HepG2 (cell line): ENCODE results near the gene EPHX1. TPM values are rescaled to one million over a fixed set of nuclear protein-coding genes. Genes with fewer than 3 reads are reported as not detected.
"Not testable (repeated sequence)": the region's sequence is repeated elsewhere in the genome, so short reads cannot be mapped to it uniquely, and the experiment has no call there.

ENCODE experiments used
- ATAC-seq: fragments of 200-7000 bp; cut with Tn5 transposase; 3 replicates; pipeline ENCODE4 v1.9.1; 2020; ENCODE audit warnings: mild to moderate bottlenecking, moderate library complexity
- BruUV-seq: library from RNA; stranded (reverse); fragments of 400-500 nt; replicated peaks from 2 replicates; lab custom pipeline; 2021; lab: Mats Ljungman, UMichigan
- CTCF ChIA-PET: fragments of 300-600 bp; formaldehyde crosslinking; extraction: SDS; loops from one replicate; lab custom pipeline; 2021; ENCODE audit warnings: low total read pairs, inconsistent platforms, low intra/inter-chr PET ratio; lab: Yijun Ruan, JAX
- POLR2A ChIA-PET: fragments of 350-600 bp; sonication (Branson Sonifier 250); formaldehyde crosslinking; loops from one replicate; lab custom pipeline; 2020; ENCODE audit warnings: antibody characterized with exemption, inconsistent platforms; lab: Yijun Ruan, JAX
- DNase-seq: peaks from one replicate; pipeline ENCODE4 v3.0.0-alpha.2; 2015; ENCODE audit warnings: low spot score
- FAIRE-seq: peaks from 3 replicates; lab custom pipeline; 2011; peaks lifted over from hg19 to GRCh38; lab: Jason Lieb, UNC
- H2AFZ ChIP-seq: one replicate; pipeline ENCODE4 v1.6.1; 2011; ENCODE audit warnings: low read length, inconsistent platforms
- H3K27ac ChIP-seq: fragments of 300-600 bp; 3 replicates; pipeline ENCODE4 v1.8.0; 2011; ENCODE audit warnings: mixed run types, mild to moderate bottlenecking, mixed read lengths, low read length, inconsistent platforms; ENCODE audit not compliant: insufficient read depth; ENCODE audit errors: extremely low read length
- H3K27me3 ChIP-seq, 2 experiments: fragments of 200-600 bp in 1 of 2; 2 replicates in 1 of 2; 3 replicates in 1 of 2; pipeline versions ENCODE4 v1.6.0 to v1.8.0; 2011; ENCODE audit warnings: low read length in 2 of 2, mild to moderate bottlenecking in 2 of 2, moderate library complexity in 2 of 2, inconsistent platforms in 1 of 2; ENCODE audit not compliant: insufficient read depth in 2 of 2, control insufficient read depth in 1 of 2
- H3K36me3 ChIP-seq, 2 experiments: fragments of 200-600 bp in 1 of 2; replicated peaks in 1 of 2; 2 replicates in 1 of 2; 3 replicates in 1 of 2; pipeline versions ENCODE4 v1.5.1 to v1.8.0; 2011; ENCODE audit warnings: low read length in 2 of 2, inconsistent platforms in 1 of 2; ENCODE audit not compliant: insufficient read depth in 2 of 2, control insufficient read depth in 1 of 2
- H3K4me1 ChIP-seq: 2 replicates; pipeline ENCODE4 v1.5.1; 2012; ENCODE audit warnings: low read length, inconsistent platforms; ENCODE audit not compliant: insufficient read depth
- H3K4me2 ChIP-seq: 2 replicates; pipeline ENCODE4 v1.6.0; 2011; ENCODE audit warnings: low read depth, low read length, inconsistent platforms
- H3K4me3 ChIP-seq, 3 experiments: fragments of 200-600 bp in 1 of 3; sonication (generic), shearing (Covaris generic) in 1 of 3; replicated peaks in 1 of 3; 2 replicates each; pipeline ENCODE4 v1.5.1; 2011 to 2016; ENCODE audit warnings: low read length in 3 of 3, inconsistent platforms in 2 of 3, low read depth in 2 of 3, mild to moderate bottlenecking in 2 of 3, control low read depth in 1 of 3, mixed read lengths in 1 of 3; ENCODE audit not compliant: insufficient read depth in 1 of 3
- H3K79me2 ChIP-seq: one replicate; pipeline ENCODE4 v1.6.1; 2011; ENCODE audit warnings: low read length, inconsistent platforms; ENCODE audit not compliant: insufficient read depth
- H3K9ac ChIP-seq: 2 replicates; pipeline ENCODE4 v1.6.0; 2011; ENCODE audit warnings: mild to moderate bottlenecking, low read depth, low read length, inconsistent platforms; ENCODE audit not compliant: insufficient read depth
- H3K9me3 ChIP-seq: 2 replicates; pipeline ENCODE4 v1.5.1; 2012; ENCODE audit warnings: mild to moderate bottlenecking, low read length
- H4K20me1 ChIP-seq: 2 replicates; pipeline ENCODE4 v1.6.0; 2011; ENCODE audit warnings: inconsistent platforms, mild to moderate bottlenecking, low read length, moderate library complexity; ENCODE audit not compliant: insufficient read depth
- ATF7-NPFF ChIP-seq: sonication (generic); formaldehyde crosslinking; IDR thresholded peaks from 2 replicates; pipeline ENCODE4 v1.8.1; 2023; ENCODE audit warnings: mild to moderate bottlenecking, low read depth, missing genetic modification reagents, moderate library complexity
- FOXA3 ChIP-seq: IDR thresholded peaks from 2 replicates; pipeline ENCODE4 v1.6.1; 2016; ENCODE audit warnings: missing genetic modification reagents, missing compliant biosample characterization
- KDM3A ChIP-seq: IDR thresholded peaks from 2 replicates; pipeline ENCODE4 v1.6.1; 2018; ENCODE audit warnings: low read depth, missing compliant biosample characterization
- MYC ChIP-seq: sonication (generic); formaldehyde crosslinking; IDR thresholded peaks from 2 replicates; pipeline ENCODE4 v1.9.0; 2021; ENCODE audit warnings: missing genetic modification reagents, borderline replicate concordance
- TBX2 ChIP-seq: sonication (generic); formaldehyde crosslinking; IDR thresholded peaks from 2 replicates; pipeline ENCODE4 v1.5.0; 2020; ENCODE audit warnings: missing genetic modification reagents, mild to moderate bottlenecking, borderline replicate concordance
- ZNF441 ChIP-seq: sonication (generic); formaldehyde crosslinking; IDR thresholded peaks from 2 replicates; pipeline ENCODE4 v1.7.0; 2021; ENCODE audit warnings: missing genetic modification reagents, borderline replicate concordance
- ZNF709 ChIP-seq: sonication (generic); formaldehyde crosslinking; IDR thresholded peaks from 2 replicates; pipeline ENCODE4 v1.5.0; 2020; ENCODE audit warnings: mild to moderate bottlenecking, missing genetic modification reagents
- WGBS: methylation state at CpG from one replicate; pipeline ENCODE4 v1.1.6; 2017; ENCODE audit warnings: low lambda C conversion rate; 5-methylcytosine and 5-hydroxymethylcytosine counted together
- in situ Hi-C: cut with HindIII; loops from 2 replicates; pipeline ENCODE4 v1.10.0; 2017; ENCODE audit warnings: low pct_unique_long_range_greater_than_20kb; ENCODE audit not compliant: extremely low pct_ligation_motif_present
- intact Hi-C: fragments of 100-400 bp; cut with micrococcal nuclease; formaldehyde crosslinking; loops from one replicate; pipeline ENCODE4 v1.10.0; 2022; ENCODE audit not compliant: unreplicated experiment
- polyA plus RNA-seq, 8 experiments: library from polyadenylated mRNA; depleted of rRNA in 3 of 8; stranded (reverse) in 7 of 8; unstranded in 1 of 8; fragments of >200 nt; fragmentation: Illumina TruSeq in 4 of 8; extraction: Trizol in 4 of 8; gene quantifications; 2 replicates each; pipeline versions ENCODE4 v1.2.1 to v1.2.3, GENCODE V29; 2011 to 2016; ENCODE audit warnings: low read depth in 4 of 8, missing spikeins in 1 of 8, mixed read lengths in 1 of 8; ENCODE audit not compliant: insufficient read depth in 1 of 8
- total RNA-seq, 5 experiments: library from RNA; depleted of rRNA; stranded (reverse); fragments of >200 nt; fragmentation: Illumina TruSeq; extraction: Trizol; gene quantifications; 2 replicates each; pipeline ENCODE4 v1.2.3, GENCODE V29; 2016; ENCODE audit warnings: low read depth in 1 of 5
- TF ChIP-seq, protein P1 (sequence below): sonication (generic); formaldehyde crosslinking; IDR thresholded peaks from 2 replicates; pipeline ENCODE4 v1.5.0; 2020; ENCODE audit warnings: mild to moderate bottlenecking, missing genetic modification reagents, borderline replicate concordance
- TF ChIP-seq, protein P2 (sequence below): sonication (generic); formaldehyde crosslinking; IDR thresholded peaks from 2 replicates; pipeline ENCODE4 v1.8.1; 2023; ENCODE audit warnings: mild to moderate bottlenecking, missing genetic modification reagents

The EPHX1 gene
- total and polyA plus RNA-seq, 2 of the 13 experiments (the other 11 are each of a cell fraction or from before 2014, with no cell fraction given), result 27.7 to 36.5 TPM

DNA sequence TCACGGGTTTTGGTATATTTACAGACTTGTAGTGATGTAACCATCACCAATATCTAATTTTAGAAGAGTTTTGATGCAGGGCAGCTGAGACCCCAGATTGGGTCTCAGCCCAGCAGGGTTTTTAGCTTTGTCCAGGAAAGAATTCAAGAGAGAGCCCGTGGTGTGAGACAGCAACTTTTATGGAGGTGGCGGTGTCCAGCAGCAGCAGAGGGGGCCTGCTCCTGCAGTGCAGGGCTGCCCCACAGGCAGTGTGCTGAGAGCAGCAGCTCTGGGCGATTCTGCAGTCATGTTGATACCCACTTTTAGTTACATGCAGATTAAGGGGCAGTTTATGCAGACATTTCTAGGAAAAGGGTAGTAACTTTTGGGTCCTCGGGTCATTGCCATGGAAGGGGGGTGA lies 1.8 kb upstream of the EPHX1 start:
- ChIA-PET POLR2A (no interaction called here), CTCF (no interaction called here)
- Histone ChIP-seq H2AFZ (no peak overlapping the region), H4K20me1 (no peaks in the 10 kb centered on the region), H3K4me3 (no peak overlapping the region), H3K4me2 (no peak overlapping the region), H3K79me2 (peaks cover 17% of the 10 kb centered on the region), H3K9me3 (no peaks in the 10 kb centered on the region), H3K27ac (no peak overlapping the region), H3K36me3 (no peaks in the 10 kb centered on the region), H3K4me1 (peaks cover 36% of the 10 kb centered on the region), H3K9ac (no peak overlapping the region), H3K27me3 (no peaks in the 10 kb centered on the region)
- 71% methylated on average over 4 of the region's 5 CpGs for WGBS
- DNase-seq (no peak), ATAC-seq (no peak), FAIRE-seq (no peak)
- no TSS peak for BruUV-seq
- TF ChIP-seq FOXA3, result no peak
- intact Hi-C loops (no loop called here), in situ Hi-C loops (no loop called here)

DNA sequence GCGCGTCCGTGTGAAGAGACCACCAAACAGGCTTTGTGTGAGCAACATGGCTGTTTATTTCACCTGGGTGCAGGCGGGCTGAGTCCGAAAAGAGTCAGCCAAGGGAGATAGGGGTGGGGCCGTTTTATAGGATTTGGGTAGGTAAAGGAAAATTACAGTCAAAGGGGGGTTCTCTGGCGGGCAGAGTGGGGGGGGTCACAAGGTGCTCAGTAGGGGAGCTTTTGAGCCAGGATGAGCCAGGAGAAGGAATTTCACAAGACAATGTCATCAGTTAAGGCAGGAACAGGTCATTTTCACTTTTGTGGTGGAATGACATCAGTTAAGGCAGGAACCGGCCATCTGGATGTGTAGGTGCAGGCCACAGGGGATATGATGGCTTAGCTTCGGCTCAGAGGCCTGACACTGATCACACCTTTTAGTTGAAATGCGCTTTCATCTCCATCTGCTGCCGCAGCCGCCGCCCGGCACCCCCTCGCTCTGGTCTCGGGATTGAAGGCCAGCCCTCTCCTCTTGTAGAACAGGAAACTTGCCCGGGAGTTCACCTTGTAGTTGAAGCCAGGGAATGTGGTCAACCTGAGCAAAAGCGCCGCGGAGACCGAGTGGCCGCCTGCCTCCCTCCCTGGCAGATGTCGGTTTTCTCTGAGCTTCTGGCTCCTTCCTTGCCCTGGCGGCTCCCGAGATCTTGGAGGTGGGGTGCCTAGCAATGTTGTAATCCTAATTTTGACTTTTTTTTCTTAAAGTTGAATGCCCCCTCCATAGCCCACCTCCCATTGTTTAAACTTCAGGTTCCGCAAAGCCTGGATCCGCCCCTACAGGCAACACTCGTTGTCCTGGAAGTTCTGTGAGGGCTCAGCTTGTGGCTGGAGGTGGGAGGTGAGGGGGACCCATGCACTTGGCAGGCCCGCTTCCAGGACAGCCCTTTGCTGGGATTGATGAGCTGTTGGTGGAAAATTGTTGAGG lies 935 bp downstream of the EPHX1 start:
- H3K9me3 ChIP-seq, H2AFZ ChIP-seq, intact Hi-C loops, H4K20me1 ChIP-seq, FAIRE-seq, H3K27me3 ChIP-seq, in situ Hi-C loops, BruUV-seq, H3K36me3 ChIP-seq: not testable (repeated sequence)
- under 1% methylated on average over 17 of the region's 29 CpGs for WGBS
- peak overlapping the region; percentile 69 for H3K27ac ChIP-seq
- DNase-seq (peak; percentile 15), ATAC-seq (0 out of 3 replicates have a peak, but pooled peaks have one; percentile 1)
- peaks cover 30% of the 10 kb centered on the region for H3K79me2 ChIP-seq
- peak overlapping the region; percentile 68 to 87 (median 80) for H3K4me3 ChIP-seq
- POLR2A ChIA-PET, result interaction anchor here (1.0 to 6.3 kb wide), 9 partner anchors 10 to 188 kb away, joined by 3 to 87 read pairs (median 5); partner anchors contain the start of genes SDE2, SRP9 and TMEM63A
- peak overlapping the region; percentile 93 for H3K4me2 ChIP-seq
- H3K9ac ChIP-seq, result peak overlapping the region; percentile 79
- CTCF ChIA-PET, result interaction anchor here (1.3 to 1.7 kb wide), 2 partner anchors 33 to 336 kb away, joined by 3 read pairs; partner anchors contain the start of gene SRP9
- peaks cover 58% of the 10 kb centered on the region for H3K4me1 ChIP-seq
- TF ChIP-seq, protein P1, sequence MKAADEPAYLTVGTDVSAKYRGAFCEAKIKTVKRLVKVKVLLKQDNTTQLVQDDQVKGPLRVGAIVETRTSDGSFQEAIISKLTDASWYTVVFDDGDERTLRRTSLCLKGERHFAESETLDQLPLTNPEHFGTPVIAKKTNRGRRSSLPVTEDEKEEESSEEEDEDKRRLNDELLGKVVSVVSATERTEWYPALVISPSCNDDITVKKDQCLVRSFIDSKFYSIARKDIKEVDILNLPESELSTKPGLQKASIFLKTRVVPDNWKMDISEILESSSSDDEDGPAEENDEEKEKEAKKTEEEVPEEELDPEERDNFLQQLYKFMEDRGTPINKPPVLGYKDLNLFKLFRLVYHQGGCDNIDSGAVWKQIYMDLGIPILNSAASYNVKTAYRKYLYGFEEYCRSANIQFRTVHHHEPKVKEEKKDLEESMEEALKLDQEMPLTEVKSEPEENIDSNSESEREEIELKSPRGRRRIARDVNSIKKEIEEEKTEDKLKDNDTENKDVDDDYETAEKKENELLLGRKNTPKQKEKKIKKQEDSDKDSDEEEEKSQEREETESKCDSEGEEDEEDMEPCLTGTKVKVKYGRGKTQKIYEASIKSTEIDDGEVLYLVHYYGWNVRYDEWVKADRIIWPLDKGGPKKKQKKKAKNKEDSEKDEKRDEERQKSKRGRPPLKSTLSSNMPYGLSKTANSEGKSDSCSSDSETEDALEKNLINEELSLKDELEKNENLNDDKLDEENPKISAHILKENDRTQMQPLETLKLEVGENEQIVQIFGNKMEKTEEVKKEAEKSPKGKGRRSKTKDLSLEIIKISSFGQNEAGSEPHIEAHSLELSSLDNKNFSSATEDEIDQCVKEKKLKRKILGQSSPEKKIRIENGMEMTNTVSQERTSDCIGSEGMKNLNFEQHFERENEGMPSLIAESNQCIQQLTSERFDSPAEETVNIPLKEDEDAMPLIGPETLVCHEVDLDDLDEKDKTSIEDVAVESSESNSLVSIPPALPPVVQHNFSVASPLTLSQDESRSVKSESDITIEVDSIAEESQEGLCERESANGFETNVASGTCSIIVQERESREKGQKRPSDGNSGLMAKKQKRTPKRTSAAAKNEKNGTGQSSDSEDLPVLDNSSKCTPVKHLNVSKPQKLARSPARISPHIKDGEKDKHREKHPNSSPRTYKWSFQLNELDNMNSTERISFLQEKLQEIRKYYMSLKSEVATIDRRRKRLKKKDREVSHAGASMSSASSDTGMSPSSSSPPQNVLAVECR (CRISPR knock-in tag), result peak; percentile 8; the same call in 1 of the 2 replicates
- TF ChIP-seq ZNF709 (peak; percentile 25; the same call in 1 of the 2 replicates), ZNF441 (CRISPR knock-in tag) (0 out of 2 replicates have a peak, but pooled peaks have one; percentile 51), MYC (CRISPR knock-in tag) (0 out of 2 replicates have a peak, but pooled peaks have one; percentile 15), ATF7-NPFF (CRISPR knock-in tag) (0 out of 2 replicates have a peak, but pooled peaks have one; percentile 4), TBX2 (0 out of 2 replicates have a peak, but pooled peaks have one; percentile 16), KDM3A (0 out of 2 replicates have a peak, but pooled peaks have one; percentile 14)
- TF ChIP-seq, protein P2, sequence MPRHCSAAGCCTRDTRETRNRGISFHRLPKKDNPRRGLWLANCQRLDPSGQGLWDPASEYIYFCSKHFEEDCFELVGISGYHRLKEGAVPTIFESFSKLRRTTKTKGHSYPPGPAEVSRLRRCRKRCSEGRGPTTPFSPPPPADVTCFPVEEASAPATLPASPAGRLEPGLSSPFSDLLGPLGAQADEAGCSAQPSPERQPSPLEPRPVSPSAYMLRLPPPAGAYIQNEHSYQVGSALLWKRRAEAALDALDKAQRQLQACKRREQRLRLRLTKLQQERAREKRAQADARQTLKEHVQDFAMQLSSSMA (CRISPR knock-in tag), result peak; percentile 63; the same call in 1 of the 2 replicates
